Measurements from ENCODE around the gene RALGAPA2. TPM values are rescaled to one million over a fixed set of nuclear protein-coding genes. Genes with fewer than 3 reads are reported as not detected.

RALGAPA2 gene
- polyA plus RNA-seq, 1 donor from 2014 or later = 21.8 TPM

GRCh38 chr20:20720158-20720557, 7.7 kb upstream of the RALGAPA2 start:
- Histone ChIP-seq H3K4me3 (ENCODE audit: low read length) (no peak overlapping the region), H3K79me2 (replicated peaks; ENCODE audit: insufficient read depth, low read length) (no peaks in the 10 kb centered on the region), H2AFZ (ENCODE audit: low read depth, low read length) (no peak overlapping the region), H3K9ac (ENCODE audit: low read length) (no peak overlapping the region), H3K9me2 (ENCODE audit: insufficient read depth, low read length) (no peaks in the 10 kb centered on the region), H3K27me3 (ENCODE audit: insufficient read depth, low read depth, low read length) (no peaks in the 10 kb centered on the region), H4K20me1 (ENCODE audit: insufficient read depth) (no peaks in the 10 kb centered on the region), H3F3A (ENCODE audit: insufficient read depth, low read length, poor library complexity, severe bottlenecking) (no peaks in the 10 kb centered on the region), H3K36me3 (ENCODE audit: insufficient read depth, low read length) (no peaks in the 10 kb centered on the region), H3K4me2 (ENCODE audit: low read length) (no peak overlapping the region), H3K9me3 (ENCODE audit: low read length) (no peaks in the 10 kb centered on the region), H3K27ac (ENCODE audit: low read length) (no peak overlapping the region)
- TF ChIP-seq SMC3 (conservative IDR thresholded peaks at IDR 0.05; ENCODE audit: poor library complexity) (no peak), TAF1 (IDR thresholded peaks at IDR 0.05; ENCODE audit: low read depth) (no peak), MXI1 (conservative IDR thresholded peaks at IDR 0.05; ENCODE audit: poor library complexity, severe bottlenecking) (no peak), EZH2 (IDR thresholded peaks at IDR 0.05; ENCODE audit: borderline replicate concordance, insufficient read depth, low read length, poor library complexity, severe bottlenecking) (no peak)

- Histone ChIP-seq H3K9me3 (ENCODE audit: low read length) (no peaks in the 10 kb centered on the region), H3K9ac (ENCODE audit: low read length) (no peak overlapping the region), H3K4me3 (ENCODE audit: low read length) (no peak overlapping the region), H3K9me2 (ENCODE audit: insufficient read depth, low read length) (no peaks in the 10 kb centered on the region), H2AFZ (ENCODE audit: low read depth, low read length) (no peak overlapping the region), H3K36me3 (ENCODE audit: insufficient read depth, low read length) (no peaks in the 10 kb centered on the region), H3K27me3 (ENCODE audit: insufficient read depth, low read depth, low read length) (no peaks in the 10 kb centered on the region), H3K27ac (ENCODE audit: low read length) (no peak overlapping the region), H3K4me2 (ENCODE audit: low read length) (no peak overlapping the region), H3K79me2 (replicated peaks; ENCODE audit: insufficient read depth, low read length) (no peaks in the 10 kb centered on the region), H3F3A (ENCODE audit: insufficient read depth, low read length, poor library complexity, severe bottlenecking) (no peaks in the 10 kb centered on the region), H4K20me1 (ENCODE audit: insufficient read depth) (no peaks in the 10 kb centered on the region)
- TF ChIP-seq EP300 (conservative IDR thresholded peaks at IDR 0.05; ENCODE audit: poor library complexity, severe bottlenecking) = no peak
- TF ChIP-seq EZH2 (IDR thresholded peaks at IDR 0.05; ENCODE audit: borderline replicate concordance, insufficient read depth, low read length, poor library complexity, severe bottlenecking) = no peak
- TF ChIP-seq TAF1 (IDR thresholded peaks at IDR 0.05; ENCODE audit: low read depth) = no peak
- TF ChIP-seq SMC3 (conservative IDR thresholded peaks at IDR 0.05; ENCODE audit: poor library complexity) = no peak
- TF ChIP-seq POLR2AphosphoS5 (IDR thresholded peaks at IDR 0.05) = no peak
- no peak for TF ChIP-seq MXI1 (conservative IDR thresholded peaks at IDR 0.05; ENCODE audit: poor library complexity, severe bottlenecking)
- no peak for TF ChIP-seq REST (IDR thresholded peaks at IDR 0.05; ENCODE audit: borderline replicate concordance)
- TF ChIP-seq RAD21 (conservative IDR thresholded peaks at IDR 0.05) = no peak
- TF ChIP-seq CTCF (IDR thresholded peaks at IDR 0.05; ENCODE audit: poor library complexity, severe bottlenecking) = no peak
Observed at GRCh38 chr20:20719411-20719810, 7.0 kb upstream of the RALGAPA2 start.

Data from neural cell (in vitro differentiated cells).